NOMO-1 (cell line): ENCODE results near the gene ILDR2.

ENCODE experiments used
- DNase-seq, 2 experiments: peaks; one replicate each; lab custom pipeline; 2025; ENCODE audit not compliant: unreplicated experiment in 2 of 2; lab: John Stamatoyannopoulos, UW

Gene ILDR2

DNA sequence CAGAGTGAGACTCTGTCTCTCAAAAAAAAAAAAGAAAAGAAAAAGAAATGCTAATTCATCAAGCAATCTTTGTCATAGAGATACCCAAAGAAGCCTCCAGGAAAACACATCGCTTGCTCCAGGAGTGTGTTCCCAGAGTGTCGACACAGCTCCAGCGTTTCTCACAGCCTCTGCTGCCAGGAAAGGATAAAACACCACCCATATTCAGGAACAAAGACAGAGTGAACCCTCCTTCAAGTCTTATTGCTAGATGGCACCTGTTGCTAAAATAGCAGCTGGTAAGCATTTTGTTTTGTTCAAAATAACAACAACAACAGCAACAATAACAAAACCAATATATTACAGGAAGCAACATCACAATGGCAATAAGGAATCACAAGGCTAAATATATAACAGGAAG is 3.1 kb downstream of the ILDR2 start:
- DNase-seq = no peak

DNA sequence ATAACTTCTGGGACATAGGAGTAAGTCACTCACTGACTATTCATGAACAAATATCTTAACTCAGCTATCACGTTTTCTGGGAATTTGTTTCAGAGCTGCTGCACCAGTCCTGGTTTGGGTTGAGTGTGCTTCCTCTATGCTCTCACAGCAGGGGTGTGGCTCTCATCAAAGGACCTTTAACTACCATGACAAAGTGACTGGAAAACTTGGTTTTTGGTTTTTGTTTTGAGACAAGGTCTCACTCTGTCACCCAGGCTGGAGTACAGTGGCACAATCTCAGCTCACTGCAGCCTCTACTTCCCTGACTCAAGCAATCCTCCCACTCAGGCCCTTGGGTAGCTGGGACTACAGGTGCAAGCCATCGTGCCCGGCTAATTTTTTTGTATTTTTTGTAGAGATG is 4.1 kb downstream of the ILDR2 start:
- DNase-seq = no peak

DNA sequence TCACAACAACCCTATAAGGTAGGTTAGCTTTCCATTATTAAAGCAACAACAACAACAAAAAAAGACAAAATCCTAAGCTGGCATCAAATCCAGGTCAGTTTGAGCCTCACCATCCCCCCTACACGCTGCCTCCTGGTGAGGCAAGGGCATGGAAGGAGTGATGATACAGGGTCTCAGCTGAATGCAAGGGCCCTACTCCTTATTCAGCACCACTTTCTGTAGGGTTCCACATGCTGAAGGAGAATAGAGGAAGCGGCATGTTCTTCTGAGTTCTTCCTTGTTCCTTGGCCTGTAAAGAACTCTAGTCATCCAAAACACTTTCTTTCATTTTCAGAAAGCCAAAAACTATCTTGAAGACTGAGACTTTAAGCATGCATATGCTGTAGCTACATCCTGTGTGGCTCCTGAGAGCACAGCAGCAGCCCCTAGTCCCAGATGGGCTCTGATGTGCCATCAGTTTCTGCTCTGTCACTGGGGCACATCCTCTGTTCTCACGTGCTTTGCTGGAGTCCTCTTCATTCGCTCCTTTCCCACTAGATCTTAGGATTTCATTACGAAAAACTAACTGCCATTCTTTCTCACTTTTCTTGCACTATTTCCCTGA is 6.2 kb downstream of the ILDR2 start:
- DNase-seq = no peak

- DNase-seq = no peak
These were observed 14.4 kb downstream of the ILDR2 start for GRCh38 chr1:166960858-166961474.

- DNase-seq = no peak
These were observed 18.5 kb downstream of the ILDR2 start for GRCh38 chr1:166956872-166957271.

DNA sequence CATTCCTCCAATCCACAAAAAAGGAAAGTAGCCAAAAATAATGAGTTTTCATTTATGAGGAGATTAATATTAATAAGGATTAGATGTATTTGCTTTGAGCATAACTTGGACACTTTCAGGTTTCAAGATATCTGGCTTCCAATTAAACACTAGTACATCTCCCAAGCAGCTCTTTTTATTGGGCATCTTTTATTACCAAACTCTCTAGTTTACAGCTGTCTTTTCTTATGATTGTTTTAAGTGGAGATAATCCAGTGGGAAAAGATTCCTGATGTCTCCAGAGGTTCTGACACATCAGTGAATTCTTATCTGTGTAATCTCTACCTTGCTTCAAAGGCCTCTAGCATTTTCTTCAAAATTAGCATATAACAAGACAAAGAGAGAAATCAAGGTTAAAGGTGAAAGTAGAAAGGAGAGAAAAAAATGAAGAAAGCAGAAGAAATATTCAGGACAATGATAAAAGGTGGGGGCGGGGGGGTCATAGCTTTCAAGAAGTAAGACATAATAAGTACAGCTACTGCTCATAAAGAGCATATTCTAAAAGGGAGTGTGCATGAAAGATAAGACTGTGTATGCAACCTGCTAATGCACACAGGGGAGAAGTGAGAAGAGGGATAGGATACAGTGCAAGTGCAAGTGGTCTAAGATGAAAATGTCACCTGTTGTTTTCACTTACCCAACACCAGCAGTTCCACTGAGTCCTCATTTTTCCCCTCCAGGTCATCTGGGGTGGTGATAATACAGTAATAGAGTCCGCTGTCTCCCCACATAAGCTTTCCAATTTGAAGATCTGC is 19.1 kb downstream of the ILDR2 start:
- DNase-seq = no peak

GRCh38 chr1:166953491-166953890 is 21.8 kb downstream of the ILDR2 start:
- no peak for DNase-seq

DNA sequence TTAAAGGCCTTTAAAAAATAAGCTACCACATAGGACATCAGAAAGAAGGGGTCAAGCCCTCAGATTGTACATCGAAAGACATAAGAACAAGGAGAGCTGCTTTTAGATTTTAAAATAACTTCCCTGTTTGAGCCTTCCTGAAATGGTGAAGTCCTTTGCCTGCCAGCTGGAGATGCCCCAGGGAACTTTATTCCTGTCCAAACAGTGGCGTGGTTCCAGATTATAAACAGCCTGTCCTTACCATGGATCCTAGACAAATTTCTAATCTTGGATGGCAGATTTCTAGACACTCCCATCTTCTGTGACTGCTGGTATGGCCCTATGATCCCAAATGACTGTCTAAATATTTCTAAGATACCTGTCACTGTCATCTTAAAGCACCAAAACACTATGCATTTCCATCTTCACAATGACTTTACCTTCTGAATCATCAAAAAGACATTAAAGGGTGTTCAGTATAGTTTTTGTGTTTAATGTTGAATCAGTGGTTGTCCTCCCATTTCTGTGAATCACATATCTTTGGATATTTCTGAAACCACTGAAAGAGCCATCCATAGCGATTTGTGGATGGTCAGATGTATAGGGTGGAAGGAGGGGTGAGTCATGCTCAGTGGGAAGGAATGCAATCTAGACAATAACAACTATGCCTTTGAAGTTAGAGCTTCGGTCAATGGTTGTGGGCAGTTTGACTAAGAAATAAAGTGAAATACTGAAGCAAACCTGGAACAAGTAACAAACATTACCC is 23.2 kb downstream of the ILDR2 start:
- DNase-seq = no peak

GRCh38 chr1:166951050-166951449 is 24.3 kb downstream of the ILDR2 start:
- DNase-seq = no peak

GRCh38 chr1:166950156-166950555 is 25.2 kb downstream of the ILDR2 start:
- DNase-seq = no peak

- DNase-seq = no peak
These were observed 26.4 kb downstream of the ILDR2 start for GRCh38 chr1:166948856-166949350.

DNA sequence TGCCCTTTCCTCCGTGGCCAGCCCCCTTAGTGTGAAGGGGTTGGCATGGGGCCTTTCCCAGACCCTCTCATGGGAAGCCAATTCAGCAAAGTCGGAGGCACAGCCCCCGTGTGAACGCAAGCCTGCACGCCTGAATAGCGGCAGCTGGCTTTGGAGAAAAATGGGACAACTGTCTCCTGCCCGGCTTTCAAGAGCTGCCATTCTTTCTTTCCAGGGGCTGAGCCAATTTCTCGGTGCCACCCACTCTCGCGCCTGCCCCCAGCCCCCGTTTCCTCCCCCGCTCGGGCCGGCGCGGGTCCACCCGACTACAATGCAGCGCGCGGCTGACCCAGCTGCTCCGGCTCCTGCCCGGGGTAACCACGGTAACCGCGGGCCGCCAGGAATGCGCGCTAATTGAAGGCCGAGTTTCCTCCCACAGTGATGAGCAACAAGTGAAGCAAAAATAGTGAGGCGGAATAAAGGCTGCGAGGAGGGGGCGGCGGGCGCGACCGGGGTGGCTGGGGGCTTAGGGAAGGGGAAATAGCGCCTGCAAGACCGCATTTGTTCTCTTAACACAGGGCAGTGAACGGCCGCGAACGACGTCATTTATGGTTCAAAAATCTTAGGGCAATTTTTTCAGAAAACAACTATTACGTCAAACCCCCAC is 27.8 kb downstream of the ILDR2 start:
- no peak for DNase-seq

DNA sequence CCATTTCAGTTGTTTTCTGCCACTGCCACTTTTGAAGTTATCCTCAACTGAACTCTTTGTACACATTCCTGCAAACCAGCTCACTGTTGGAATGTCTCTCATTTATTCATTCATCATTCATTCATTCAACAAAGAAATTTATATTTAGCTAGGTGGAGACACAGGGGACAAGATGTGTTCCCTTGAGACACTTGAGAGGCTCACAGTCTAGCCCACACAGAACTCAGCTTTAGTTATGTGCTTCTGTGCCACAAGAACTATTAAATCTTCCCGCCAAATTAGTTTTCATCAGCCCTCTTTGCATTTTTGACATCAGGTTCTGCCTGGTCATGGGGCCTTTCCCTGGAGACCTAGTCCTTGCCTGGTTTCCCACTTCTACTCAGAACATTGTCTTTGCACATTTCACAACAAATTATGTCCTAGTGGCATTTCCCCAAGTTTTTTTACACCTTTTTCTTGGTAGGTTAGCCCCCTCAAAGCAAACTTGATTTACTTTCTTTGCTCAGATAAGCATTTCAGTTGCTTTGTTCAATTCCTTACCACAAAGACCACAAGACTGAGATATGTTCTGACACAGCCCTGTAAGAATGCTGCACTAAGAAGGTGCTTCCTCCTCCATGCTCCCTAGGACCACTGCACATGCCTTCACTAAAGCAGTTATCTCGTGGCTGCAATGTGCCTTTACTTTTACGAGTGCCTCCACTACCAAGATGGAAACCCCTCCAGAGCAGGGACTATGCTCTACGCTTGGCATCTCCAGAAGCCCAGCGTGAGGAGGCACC is 31.0 kb downstream of the ILDR2 start:
- DNase-seq = no peak

GRCh38 chr1:166939741-166940375 is 35.5 kb downstream of the ILDR2 start:
- DNase-seq = no peak

DNA sequence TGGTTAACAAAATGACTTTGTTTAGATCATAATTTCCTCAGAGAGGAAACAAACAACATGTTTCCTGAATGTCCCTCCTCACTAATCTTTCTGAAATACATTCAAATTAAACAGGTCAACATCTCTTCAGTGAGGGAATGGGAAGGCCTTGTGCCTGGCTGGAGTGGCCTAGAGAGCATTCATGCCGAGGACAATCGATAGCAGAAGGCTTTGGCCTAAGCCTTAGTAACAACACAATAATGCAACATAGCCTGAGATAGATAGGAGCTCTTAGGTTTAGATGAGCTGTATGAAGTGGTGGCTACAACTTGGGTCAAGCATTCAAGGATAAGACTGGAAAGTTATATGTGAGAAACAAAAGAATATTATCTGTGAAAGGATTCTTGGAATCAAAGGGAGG is 37.4 kb downstream of the ILDR2 start:
- DNase-seq = no peak

DNA sequence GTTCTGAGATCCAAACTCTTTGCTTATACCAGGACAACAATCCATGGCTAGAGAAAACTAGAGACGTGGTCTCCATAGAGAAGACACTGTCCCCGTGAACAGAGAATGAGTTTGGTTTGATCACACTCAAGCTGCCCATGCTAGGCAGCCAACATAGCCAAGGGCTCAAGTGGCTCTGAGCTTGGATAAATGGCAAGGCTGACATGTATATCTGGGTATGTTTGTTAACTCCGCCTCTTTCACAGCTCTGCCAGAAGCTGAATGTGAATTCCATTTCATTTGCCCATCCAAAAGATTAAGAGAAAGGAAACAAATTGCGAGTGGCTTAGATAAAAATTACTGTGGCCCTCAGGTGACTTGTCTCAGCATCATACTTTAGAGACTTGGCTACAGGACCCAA is 38.0 kb downstream of the ILDR2 start:
- DNase-seq = no peak

DNA sequence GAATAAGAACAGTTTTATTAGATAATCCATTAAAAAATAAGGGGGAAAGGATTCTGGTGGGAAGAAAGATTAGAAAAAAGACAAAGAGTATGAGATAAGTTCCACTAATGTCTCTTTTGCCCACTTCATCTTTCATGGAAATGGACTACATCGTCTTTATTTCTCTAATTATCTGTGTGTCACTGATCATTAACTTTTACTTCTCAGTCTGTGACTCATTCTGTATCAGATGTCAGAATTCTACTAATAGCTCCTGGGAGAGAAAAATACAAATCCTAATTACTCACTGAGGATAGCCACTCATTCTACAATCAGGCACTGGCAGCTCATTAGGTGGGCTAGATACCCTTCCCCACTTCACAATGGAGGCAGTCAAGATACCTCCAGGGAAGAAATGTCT is 41.7 kb downstream of the ILDR2 start:
- no peak for DNase-seq

- no peak for DNase-seq
These were observed 42.2 kb downstream of the ILDR2 start for GRCh38 chr1:166933140-166933539.

DNA sequence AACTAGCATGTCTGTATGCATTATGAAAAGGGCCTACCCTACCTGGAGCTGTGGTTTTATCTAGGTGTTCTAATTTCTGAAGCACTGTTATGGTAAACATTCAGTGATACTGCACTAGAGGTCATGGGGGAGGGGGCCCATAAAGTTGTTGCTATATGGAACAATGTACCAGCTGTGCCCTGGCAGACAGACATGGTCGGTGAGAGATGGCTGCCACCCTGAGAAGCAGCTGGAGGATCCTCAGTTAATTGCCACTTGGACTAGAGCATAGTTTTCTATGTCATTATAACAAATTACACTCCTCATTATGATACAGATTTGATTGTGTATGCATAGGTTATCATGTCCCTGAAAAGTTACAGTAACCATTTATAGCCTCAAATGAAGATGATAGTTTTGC is 45.4 kb downstream of the ILDR2 start:
- no peak for DNase-seq

- DNase-seq = no peak
These were observed 47.6 kb downstream of the ILDR2 start for GRCh38 chr1:166927701-166928100.
